ENCODE data around the gene UBQLN2.
"Not testable (repeated sequence)": the region's sequence is repeated elsewhere in the genome, so short reads cannot be mapped to it uniquely, and the experiment has no call there.

Gene UBQLN2

DNA sequence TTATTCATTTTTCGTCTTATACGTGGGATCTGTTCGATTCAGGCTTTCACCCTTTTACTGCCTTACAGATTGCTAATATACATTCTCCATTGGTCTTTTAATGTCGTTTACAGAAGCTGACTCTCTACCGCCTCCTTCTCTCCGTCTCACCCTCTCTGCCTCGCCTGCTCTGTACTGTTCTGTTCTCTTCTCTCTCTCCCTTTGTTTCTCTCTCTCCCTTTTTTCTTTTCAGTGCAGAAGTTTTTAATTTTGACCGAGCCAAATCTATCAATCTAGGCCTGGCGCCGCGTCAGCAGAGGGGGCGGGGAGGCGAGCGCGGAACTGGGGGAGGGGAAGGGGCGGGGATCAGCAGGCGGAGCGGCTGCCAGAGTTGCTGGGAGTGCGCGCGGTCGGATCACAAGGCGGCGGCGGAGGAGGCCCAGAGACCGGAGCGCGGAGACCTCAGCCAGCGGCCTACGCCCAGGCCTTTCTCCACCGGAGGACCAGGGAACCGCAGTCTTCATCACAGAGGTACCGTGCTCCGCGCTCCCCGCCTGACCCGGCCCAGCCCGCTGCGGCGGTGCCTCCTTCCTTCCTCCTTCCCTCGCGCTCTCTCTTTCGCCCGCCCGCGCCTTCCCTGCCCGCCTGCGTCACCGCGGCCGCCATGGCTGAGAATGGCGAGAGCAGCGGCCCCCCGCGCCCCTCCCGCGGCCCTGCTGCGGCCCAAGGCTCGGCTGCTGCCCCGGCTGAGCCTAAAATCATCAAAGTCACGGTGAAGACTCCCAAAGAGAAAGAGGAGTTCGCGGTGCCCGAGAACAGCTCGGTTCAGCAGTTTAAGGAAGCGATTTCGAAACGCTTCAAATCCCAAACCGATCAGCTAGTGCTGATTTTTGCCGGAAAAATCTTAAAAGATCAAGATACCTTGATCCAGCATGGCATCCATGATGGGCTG, at the start of gene UBQLN2:
Gene UBQLN2 (plus strand): TSS at position 397 of the 931 bp plus-strand sequence. CDS start 247 bp downstream, at position 644.
- DNase-seq (ENCODE audit: extremely low read depth in 1 of 2, low read depth in 1 of 2) = peak; percentile 53 to 63

DNA sequence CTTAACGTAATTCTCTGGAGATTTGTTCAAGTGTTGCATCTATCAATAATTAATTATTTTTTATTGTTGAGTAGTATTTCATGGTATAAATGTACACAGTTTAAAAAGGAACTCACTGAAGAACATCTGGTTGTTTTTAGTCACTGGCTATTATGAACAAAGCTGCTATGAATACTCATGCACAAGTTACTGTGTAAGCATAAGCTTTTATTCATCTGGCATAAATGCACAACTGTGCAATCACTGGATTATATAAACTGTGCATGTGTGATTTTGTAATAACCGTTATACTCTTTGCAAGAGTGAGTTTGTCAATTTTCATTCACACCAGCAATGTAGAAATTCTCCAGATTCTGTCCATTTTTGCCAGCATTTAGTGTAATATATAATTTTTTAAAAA, 43.8 kb upstream of the UBQLN2 start:
- no peak for DNase-seq (ENCODE audit: extremely low read depth in 1 of 2, low read depth in 1 of 2)

DNA sequence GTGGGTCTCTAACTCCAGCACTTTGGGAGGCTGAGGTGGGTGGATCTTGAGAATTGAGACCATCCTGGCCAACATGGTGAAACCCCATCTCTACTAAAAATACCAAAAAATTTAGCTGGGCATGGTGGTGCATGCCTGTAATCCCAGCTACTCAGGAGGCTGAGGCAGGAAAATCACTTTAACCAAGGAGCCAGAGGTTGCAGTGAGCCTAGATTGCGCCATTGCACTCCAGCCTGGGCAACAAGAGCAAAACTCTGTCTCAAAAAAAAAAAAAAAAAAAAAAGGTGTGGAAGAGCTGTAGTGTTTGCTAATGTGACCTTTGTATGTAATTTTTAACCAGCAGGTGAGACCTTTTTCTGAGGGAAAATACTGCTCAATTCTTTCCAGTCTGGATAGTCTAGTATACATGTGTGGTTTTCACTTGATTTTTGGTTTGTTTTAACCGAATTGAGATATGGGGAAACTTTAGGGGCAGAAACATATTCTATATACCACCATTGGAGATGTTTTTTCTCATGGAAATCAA, 33.9 kb upstream of the UBQLN2 start:
- not testable (repeated sequence) for DNase-seq (ENCODE audit: extremely low read depth in 1 of 2, low read depth in 1 of 2)

GRCh38 chrX:56530011-56530410, 33.4 kb upstream of the UBQLN2 start:
- no peak for DNase-seq (ENCODE audit: extremely low read depth in 1 of 2, low read depth in 1 of 2)

- no peak for DNase-seq (ENCODE audit: extremely low read depth in 1 of 2, low read depth in 1 of 2)
Observed at GRCh38 chrX:56550667-56551066, 12.8 kb upstream of the UBQLN2 start.

DNA sequence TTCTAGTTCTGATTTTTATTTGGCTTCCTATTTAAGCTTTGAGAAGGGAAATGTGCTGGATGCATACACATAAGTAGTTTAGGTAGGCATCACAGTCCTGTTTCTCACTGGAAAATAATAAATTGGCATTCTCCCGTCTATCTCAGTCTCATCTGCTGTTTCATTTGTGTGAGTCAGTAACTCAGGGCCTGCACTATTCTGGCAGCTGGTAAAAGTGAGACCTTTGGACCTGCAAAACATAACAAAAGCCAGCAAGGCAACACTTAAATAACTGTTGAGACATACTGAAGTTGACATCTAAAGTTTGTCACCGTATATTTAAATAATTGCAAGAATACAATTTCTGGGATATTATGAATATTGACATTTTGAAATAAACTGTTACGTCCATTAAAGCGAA, 8.6 kb upstream of the UBQLN2 start:
- DNase-seq (ENCODE audit: extremely low read depth in 1 of 2, low read depth in 1 of 2) = no peak

GRCh38 chrX:56557376-56557929, 6.0 kb upstream of the UBQLN2 start:
- no peak for DNase-seq (ENCODE audit: extremely low read depth in 1 of 2, low read depth in 1 of 2)

DNA sequence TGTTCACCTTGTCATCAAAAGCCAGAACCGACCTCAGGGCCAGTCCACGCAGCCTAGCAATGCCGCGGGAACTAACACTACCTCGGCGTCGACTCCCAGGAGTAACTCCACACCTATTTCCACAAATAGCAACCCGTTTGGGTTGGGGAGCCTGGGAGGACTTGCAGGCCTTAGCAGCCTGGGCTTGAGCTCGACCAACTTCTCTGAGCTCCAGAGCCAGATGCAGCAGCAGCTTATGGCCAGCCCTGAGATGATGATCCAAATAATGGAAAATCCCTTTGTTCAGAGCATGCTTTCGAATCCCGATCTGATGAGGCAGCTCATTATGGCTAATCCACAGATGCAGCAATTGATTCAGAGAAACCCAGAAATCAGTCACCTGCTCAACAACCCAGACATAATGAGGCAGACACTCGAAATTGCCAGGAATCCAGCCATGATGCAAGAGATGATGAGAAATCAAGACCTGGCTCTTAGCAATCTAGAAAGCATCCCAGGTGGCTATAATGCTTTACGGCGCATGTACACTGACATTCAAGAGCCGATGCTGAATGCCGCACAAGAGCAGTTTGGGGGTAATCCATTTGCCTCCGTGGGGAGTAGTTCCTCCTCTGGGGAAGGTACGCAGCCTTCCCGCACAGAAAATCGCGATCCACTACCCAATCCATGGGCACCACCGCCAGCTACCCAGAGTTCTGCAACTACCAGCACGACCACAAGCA, 898 bp downstream of the UBQLN2 start:
- DNase-seq (ENCODE audit: extremely low read depth in 1 of 2, low read depth in 1 of 2) = no peak

- no peak for DNase-seq (ENCODE audit: extremely low read depth in 1 of 2, low read depth in 1 of 2)
Observed at GRCh38 chrX:56564921-56565840, 1.8 kb downstream of the UBQLN2 start.

- DNase-seq (ENCODE audit: extremely low read depth in 1 of 2, low read depth in 1 of 2) = no peak
Observed at GRCh38 chrX:56569378-56570057, 6.1 kb downstream of the UBQLN2 start.

- no peak for DNase-seq (ENCODE audit: extremely low read depth in 1 of 2, low read depth in 1 of 2)
Observed at GRCh38 chrX:56572975-56573374, 9.5 kb downstream of the UBQLN2 start.

- no peak for DNase-seq (ENCODE audit: extremely low read depth in 1 of 2, low read depth in 1 of 2)
Observed at GRCh38 chrX:56574861-56575260, 11.4 kb downstream of the UBQLN2 start.

GRCh38 chrX:56576721-56577120, 13.3 kb downstream of the UBQLN2 start:
- no peak for DNase-seq (ENCODE audit: extremely low read depth in 1 of 2, low read depth in 1 of 2)

DNA sequence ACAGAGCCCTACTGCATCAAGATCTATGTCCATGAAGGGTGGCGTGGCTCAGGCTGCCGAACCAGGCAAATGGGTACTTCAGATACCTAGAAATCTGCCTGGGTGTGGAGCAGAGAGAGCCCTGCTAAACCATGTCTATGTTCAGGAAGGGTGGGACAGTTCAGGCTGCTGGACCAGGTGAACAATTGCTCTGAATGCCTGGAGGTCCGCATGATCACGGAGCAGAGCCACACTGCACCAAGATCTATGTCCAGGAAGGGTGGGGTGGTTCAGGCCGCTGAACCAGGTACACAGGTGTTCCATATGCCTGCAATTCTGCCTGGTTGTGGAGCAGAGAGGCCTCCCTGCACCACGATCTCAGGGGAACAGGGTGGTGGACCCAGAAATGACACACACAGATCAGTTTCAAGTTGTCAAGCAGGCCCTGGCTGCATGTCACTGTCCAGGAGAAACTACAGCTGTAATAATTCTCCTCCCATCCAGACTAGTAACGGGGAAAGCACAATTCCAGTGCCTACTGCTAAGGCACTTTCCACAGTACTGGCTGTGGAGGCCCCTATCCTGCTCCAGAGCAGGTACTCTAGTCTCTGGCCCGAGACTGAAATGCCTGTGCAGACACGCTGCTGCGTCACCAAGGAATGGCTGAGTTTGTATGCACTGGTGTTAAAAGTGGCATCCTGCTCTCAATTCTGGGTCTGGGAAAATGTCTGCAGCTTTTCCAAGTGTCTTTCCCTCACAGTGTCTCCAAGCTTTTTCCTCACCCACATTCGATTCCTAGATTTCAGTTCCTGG, 25.2 kb downstream of the UBQLN2 start:
- DNase-seq (ENCODE audit: extremely low read depth in 1 of 2, low read depth in 1 of 2) = no peak

- DNase-seq (ENCODE audit: extremely low read depth in 1 of 2, low read depth in 1 of 2) = not testable (repeated sequence)
Observed at GRCh38 chrX:56591830-56592229, 28.4 kb downstream of the UBQLN2 start.

GRCh38 chrX:56600141-56600540, 36.7 kb downstream of the UBQLN2 start:
- no peak for DNase-seq (ENCODE audit: extremely low read depth in 1 of 2, low read depth in 1 of 2)

DNA sequence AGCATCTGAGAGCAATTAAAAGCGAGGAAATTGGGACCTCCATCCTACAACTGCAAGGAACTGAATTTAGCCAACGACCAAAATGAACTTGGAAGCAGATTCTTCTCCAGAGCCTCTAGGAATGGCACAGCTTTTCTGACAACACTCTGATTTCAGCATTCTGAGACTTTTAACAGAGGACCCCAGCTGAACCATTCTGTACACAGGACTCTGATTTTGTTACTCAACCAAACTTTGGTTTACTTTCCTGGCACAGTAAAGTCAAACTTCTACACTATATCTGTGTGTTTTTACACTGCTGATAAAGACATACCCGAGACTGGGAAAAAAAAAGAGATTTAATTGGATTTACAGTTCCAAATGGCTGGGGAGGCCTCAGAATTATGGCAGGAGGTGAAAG, 37.6 kb downstream of the UBQLN2 start:
- no peak for DNase-seq (ENCODE audit: extremely low read depth in 1 of 2, low read depth in 1 of 2)

DNA sequence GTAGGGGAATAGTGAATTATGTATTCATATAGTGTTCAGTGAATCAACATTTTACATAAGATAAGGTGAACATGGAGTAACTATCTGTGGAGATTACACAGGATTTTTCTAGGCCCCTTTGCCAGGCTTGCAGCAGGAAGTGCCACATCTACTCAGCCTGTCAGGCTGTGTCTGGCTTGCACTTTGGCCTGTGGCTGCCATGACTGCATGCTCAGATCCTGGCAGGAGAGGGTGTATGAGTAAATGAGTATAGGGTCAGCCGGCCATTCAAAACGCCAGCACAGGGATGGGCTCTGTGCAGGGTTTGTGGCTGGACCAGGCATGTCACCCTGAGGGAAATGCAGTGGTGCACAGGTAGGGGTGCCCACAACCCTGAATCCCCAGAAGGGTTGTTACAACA, 51.9 kb downstream of the UBQLN2 start:
- DNase-seq (ENCODE audit: extremely low read depth in 1 of 2, low read depth in 1 of 2) = no peak

Measured in stimulated activated CD8-positive, alpha-beta memory T cell treated with anti-CD3 and anti-CD28 coated beads, Interleukin-7, amount 100 ng/mL, for 48 hours (primary cell).